Hematopoietic multipotent progenitor cell (in vitro differentiated cells): Measurements from ENCODE around the gene ABI3BP. TPM values are rescaled to one million over a fixed set of nuclear protein-coding genes. Genes with fewer than 3 reads are reported as not detected.

ENCODE experiments used
- DNase-seq, 3 donors: peaks; one replicate each; pipeline ENCODE4 v3.0.0-alpha.2; 2011 to 2015; ENCODE audit warnings: low read depth in 2 of 3, low spot score in 2 of 3
- small RNA-seq: library from RNA; depleted of rRNA; stranded (forward); fragments of <200 nt; gene quantifications from one replicate; pipeline ENCODE3, GENCODE V24; 2012
- total RNA-seq: library from RNA; depleted of rRNA; stranded (reverse); fragments of >200 nt; gene quantifications from one replicate; pipeline ENCODE4 v1.2.3, GENCODE V29; 2012

The ABI3BP gene
- total RNA-seq, 1 donor: 1.1 TPM

DNA sequence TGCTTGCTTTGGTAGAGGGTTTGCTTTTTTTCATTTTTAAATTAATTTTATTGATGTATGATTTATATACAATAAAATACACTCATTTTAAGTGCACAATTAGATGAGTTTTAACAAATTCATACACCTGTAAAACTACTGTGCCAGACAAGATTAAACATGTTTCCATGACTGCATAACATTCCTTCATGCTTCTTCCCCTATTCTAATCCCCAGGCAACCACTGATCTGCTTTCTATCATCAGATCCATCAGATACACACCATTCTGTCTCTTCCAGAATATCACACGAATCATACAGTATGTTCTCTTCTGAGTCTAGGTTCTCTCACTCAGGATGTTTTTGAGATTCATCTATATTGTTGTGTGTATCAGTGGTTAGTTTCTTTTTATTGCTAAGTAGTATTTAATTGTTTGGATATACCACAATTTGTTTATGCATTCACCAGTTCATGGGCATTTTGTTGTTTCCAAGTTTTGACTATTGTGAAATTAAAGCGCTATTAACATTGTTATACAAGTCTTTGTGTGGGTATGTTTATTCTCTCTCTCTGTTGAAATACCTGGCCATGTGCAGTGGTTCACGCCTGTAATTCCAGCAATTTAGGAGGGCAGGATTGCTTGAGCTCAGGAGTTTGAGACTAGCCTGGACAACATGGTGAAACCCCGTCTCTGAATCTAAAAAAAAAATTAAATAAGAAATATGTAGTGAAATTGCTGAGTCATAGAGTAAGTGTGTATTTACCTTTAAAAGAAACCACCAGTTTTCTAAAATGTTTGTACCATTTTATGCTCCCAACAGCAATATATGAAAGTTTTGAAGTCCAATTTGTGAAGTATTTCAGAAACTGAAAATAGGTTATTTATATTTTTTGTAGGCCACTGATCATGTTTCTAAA is 290.9 kb downstream of the ABI3BP start:
- no peak for DNase-seq

DNA sequence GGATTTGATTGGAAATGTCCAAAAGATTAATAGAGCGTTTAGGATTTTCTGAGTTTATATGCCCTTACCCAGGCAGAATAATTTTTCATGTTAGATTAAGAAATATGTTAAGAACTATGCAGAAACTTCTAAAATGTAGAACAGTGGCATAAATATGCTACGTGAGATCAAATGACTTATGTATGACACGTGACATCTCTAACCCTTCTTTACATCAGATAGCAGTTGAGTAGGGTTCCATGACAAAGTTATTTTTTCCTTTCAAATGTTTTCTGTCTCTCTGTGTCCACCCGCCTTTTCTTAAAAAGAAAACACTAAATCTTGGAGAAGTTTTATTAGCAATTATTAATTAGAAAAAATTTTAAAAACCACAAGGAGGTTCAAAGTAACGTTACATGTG is 292.5 kb downstream of the ABI3BP start:
- DNase-seq: no peak

Small RNAs within 50 kb of the gene (small RNA-seq; reads per million reads assigned to genes)
- gene RNU6-865P: not detected
